ENCODE results near the gene INSL3.

The INSL3 gene

GRCh38 chr19:17821190-17821589 lies at the start of gene INSL3:
Gene INSL3 (minus strand): TSS chr19:17821519. CDS start chr19:17821506, 13 bp downstream.
- Mint-ChIP-seq H3K36me3 (peaks cover 10% of the 10 kb centered on the region), H3K4me3 (no peak within 1 kb of the TSS), H3K27me3 (no peaks in the 10 kb centered on the region), H3K4me1 (peaks cover 2% of the 10 kb centered on the region), H3K27ac (no peak within 1 kb of the TSS), H3K9me3 (no peaks in the 10 kb centered on the region)
- CTCF ChIA-PET, result no interaction called here
- DNase-seq, result no peak

- CTCF ChIA-PET, result interaction anchor here (3.5 to 4.6 kb wide), 2 partner anchors 10 to 63 kb away, joined by 20 to 37 read pairs; partner anchors contain the start of genes CCDC124 and RPL18A
- Mint-ChIP-seq H3K4me3 (no peak overlapping the region), H3K4me1 (peaks cover 31% of the 10 kb centered on the region), H3K27ac (no peak overlapping the region), H3K36me3 (peaks cover 15% of the 10 kb centered on the region), H3K9me3 (no peaks in the 10 kb centered on the region), H3K27me3 (no peaks in the 10 kb centered on the region)
- no peak for DNase-seq
These were observed 47.8 kb upstream of the INSL3 start for GRCh38 chr19:17869114-17869608.

- peaks cover 27% of the 10 kb centered on the region for H3K4me1 Mint-ChIP-seq
- CTCF ChIA-PET, result no interaction called here
- no peaks in the 10 kb centered on the region for H3K9me3 Mint-ChIP-seq
- no peaks in the 10 kb centered on the region for H3K27me3 Mint-ChIP-seq
- H3K4me3 Mint-ChIP-seq, result no peak overlapping the region
- no peak for DNase-seq
- H3K36me3 Mint-ChIP-seq, result peaks cover 19% of the 10 kb centered on the region
- no peak overlapping the region for H3K27ac Mint-ChIP-seq
These were observed 47.4 kb upstream of the INSL3 start for GRCh38 chr19:17868669-17869068.

- no peaks in the 10 kb centered on the region for H3K27me3 Mint-ChIP-seq
- H3K9me3 Mint-ChIP-seq, result no peaks in the 10 kb centered on the region
- no peak overlapping the region for H3K27ac Mint-ChIP-seq
- H3K36me3 Mint-ChIP-seq, result peaks cover 27% of the 10 kb centered on the region
- CTCF ChIA-PET, result no interaction called here
- DNase-seq, result no peak
- H3K4me3 Mint-ChIP-seq, result no peak overlapping the region
- peaks cover 15% of the 10 kb centered on the region for H3K4me1 Mint-ChIP-seq
These were observed 45.7 kb upstream of the INSL3 start for GRCh38 chr19:17866964-17867486.

- no peak overlapping the region for H3K27ac Mint-ChIP-seq
- no peak for DNase-seq
- H3K27me3 Mint-ChIP-seq, result no peaks in the 10 kb centered on the region
- H3K4me1 Mint-ChIP-seq, result peaks cover 16% of the 10 kb centered on the region
- H3K4me3 Mint-ChIP-seq, result no peak overlapping the region
- CTCF ChIA-PET, result interaction anchor here (0.7 kb wide), 1 partner anchor 293 kb away, joined by 3 read pairs; no protein-coding TSS in a partner anchor
- H3K36me3 Mint-ChIP-seq, result peaks cover 32% of the 10 kb centered on the region
- no peaks in the 10 kb centered on the region for H3K9me3 Mint-ChIP-seq
These were observed 45.1 kb upstream of the INSL3 start for GRCh38 chr19:17866312-17866963.

GRCh38 chr19:17865364-17866311 lies 44.3 kb upstream of the INSL3 start:
- no peak for DNase-seq
- peaks cover 18% of the 10 kb centered on the region for H3K4me1 Mint-ChIP-seq
- H3K36me3 Mint-ChIP-seq, result peaks cover 39% of the 10 kb centered on the region
- no peaks in the 10 kb centered on the region for H3K27me3 Mint-ChIP-seq
- H3K27ac Mint-ChIP-seq, result peak overlapping the region; percentile 58
- CTCF ChIA-PET, result interaction anchor here (0.7 to 1.0 kb wide), 2 partner anchors 292 to 463 kb away, joined by 3 read pairs; no protein-coding TSS in a partner anchor
- no peak overlapping the region for H3K4me3 Mint-ChIP-seq
- H3K9me3 Mint-ChIP-seq, result no peaks in the 10 kb centered on the region

- peak overlapping the region; percentile 58 for H3K27ac Mint-ChIP-seq
- H3K36me3 Mint-ChIP-seq, result peaks cover 42% of the 10 kb centered on the region
- H3K9me3 Mint-ChIP-seq, result no peaks in the 10 kb centered on the region
- H3K4me1 Mint-ChIP-seq, result peaks cover 28% of the 10 kb centered on the region
- DNase-seq, result no peak
- H3K27me3 Mint-ChIP-seq, result no peaks in the 10 kb centered on the region
- no peak overlapping the region for H3K4me3 Mint-ChIP-seq
- CTCF ChIA-PET, result interaction anchor here (1.0 kb wide), 1 partner anchor 74 kb away, joined by 4 read pairs; no protein-coding TSS in a partner anchor
These were observed 42.3 kb upstream of the INSL3 start for GRCh38 chr19:17863520-17864182.

GRCh38 chr19:17862711-17863519 lies 41.6 kb upstream of the INSL3 start:
- Mint-ChIP-seq H3K9me3 (no peaks in the 10 kb centered on the region), H3K4me3 (peak overlapping the region; percentile 47), H3K4me1 (peaks cover 28% of the 10 kb centered on the region), H3K27ac (no peak overlapping the region), H3K27me3 (no peaks in the 10 kb centered on the region), H3K36me3 (peaks cover 42% of the 10 kb centered on the region)
- CTCF ChIA-PET, result interaction anchor here (0.5 kb wide), 1 partner anchor 13 kb away, joined by 3 read pairs; no protein-coding TSS in a partner anchor
- no peak for DNase-seq

- peak overlapping the region; percentile 96 for H3K4me3 Mint-ChIP-seq
- H3K9me3 Mint-ChIP-seq, result no peaks in the 10 kb centered on the region
- no peak for DNase-seq
- no peaks in the 10 kb centered on the region for H3K27me3 Mint-ChIP-seq
- CTCF ChIA-PET, result interaction anchor here (3.8 kb wide), 1 partner anchor 70 kb away, joined by 101 read pairs; the partner anchor contains the start of gene CCDC124
- peaks cover 42% of the 10 kb centered on the region for H3K36me3 Mint-ChIP-seq
- H3K27ac Mint-ChIP-seq, result peak overlapping the region; percentile 60
- peaks cover 28% of the 10 kb centered on the region for H3K4me1 Mint-ChIP-seq
These were observed 40.5 kb upstream of the INSL3 start for GRCh38 chr19:17861542-17862402.

- peak overlapping the region; percentile 95 for H3K27ac Mint-ChIP-seq
- no peaks in the 10 kb centered on the region for H3K9me3 Mint-ChIP-seq
- no peaks in the 10 kb centered on the region for H3K27me3 Mint-ChIP-seq
- CTCF ChIA-PET, result interaction anchor here (1.9 to 3.8 kb wide), 2 partner anchors 71 to 140 kb away, joined by 8 to 101 read pairs; partner anchors contain the start of gene CCDC124
- peaks cover 28% of the 10 kb centered on the region for H3K4me1 Mint-ChIP-seq
- no peak for DNase-seq
- peak overlapping the region; percentile 96 for H3K4me3 Mint-ChIP-seq
- H3K36me3 Mint-ChIP-seq, result peaks cover 42% of the 10 kb centered on the region
These were observed 39.7 kb upstream of the INSL3 start for GRCh38 chr19:17860993-17861360.

GRCh38 chr19:17860331-17860992 lies 39.1 kb upstream of the INSL3 start:
- Mint-ChIP-seq H3K4me3 (peak overlapping the region; percentile 96), H3K4me1 (peaks cover 32% of the 10 kb centered on the region), H3K27ac (peak overlapping the region; percentile 95), H3K36me3 (peaks cover 38% of the 10 kb centered on the region), H3K9me3 (no peaks in the 10 kb centered on the region), H3K27me3 (peaks cover 4% of the 10 kb centered on the region)
- CTCF ChIA-PET, result interaction anchor here (1.6 to 3.8 kb wide), 4 partner anchors 11 to 140 kb away, joined by 3 to 101 read pairs (median 14); partner anchors contain the start of genes CCDC124 and SLC5A5
- no peak for DNase-seq

All from activated naive CD4-positive, alpha-beta T cell treated with anti-CD3 and anti-CD28 coated beads, Interleukin-2, amount 10 ng/mL, durations not matched to agents 7 days and 5 days (primary cell).